Liver (tissue), 3 donors: ENCODE measurements around the gene VPS13C.
"Not testable (repeated sequence)": the region's sequence is repeated elsewhere in the genome, so short reads cannot be mapped to it uniquely, and the experiment has no call there.

ENCODE experiments used
- EGR1 ChIP-seq, 2 donors: IDR thresholded peaks; 2 replicates each; pipeline ENCODE4 v1.6.1; 2016 to 2018; ENCODE audit warnings: antibody characterized with exemption in 2 of 2, low read depth in 2 of 2
- TF ChIP-seq, protein P1 (sequence below): IDR thresholded peaks from 2 replicates; pipeline ENCODE4 v1.6.1; 2016; ENCODE audit warnings: antibody characterized with exemption
- TF ChIP-seq, protein P2 (sequence below): IDR thresholded peaks from 2 replicates; pipeline ENCODE4 v1.6.1; 2016; ENCODE audit warnings: antibody characterized with exemption
- TF ChIP-seq, protein P3 (sequence below): fragments of 150-350 bp; IDR thresholded peaks from 2 replicates; pipeline ENCODE4 v1.5.1; 2017; ENCODE audit warnings: improper control_type of control experiment, low read depth, low read length; ENCODE audit not compliant: missing input control
- donor health status: healthy.
- donor health status: healthy.

DNA sequence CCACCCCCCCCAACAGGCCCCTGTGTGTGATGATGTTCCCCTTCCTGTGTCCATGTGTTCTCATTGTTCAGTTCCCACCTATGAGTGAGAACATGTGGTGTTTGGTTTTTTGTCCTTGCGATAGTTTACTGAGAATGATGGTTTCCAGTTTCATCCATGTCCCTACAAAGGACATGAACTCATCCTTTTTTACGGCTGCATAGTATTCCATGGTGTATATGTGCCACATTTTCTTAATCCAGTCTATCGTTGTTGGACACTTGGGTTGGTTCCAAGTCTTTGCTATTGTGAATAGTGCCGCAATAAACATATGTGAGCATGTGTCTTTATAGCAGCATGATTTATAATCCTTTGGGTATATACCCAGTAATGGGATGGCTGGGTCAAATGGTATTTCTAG lies 12.0 kb downstream of the VPS13C start:
- TF ChIP-seq, protein P1, sequence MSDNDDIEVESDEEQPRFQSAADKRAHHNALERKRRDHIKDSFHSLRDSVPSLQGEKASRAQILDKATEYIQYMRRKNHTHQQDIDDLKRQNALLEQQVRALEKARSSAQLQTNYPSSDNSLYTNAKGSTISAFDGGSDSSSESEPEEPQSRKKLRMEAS, result not testable (repeated sequence)
- TF ChIP-seq, protein P2, sequence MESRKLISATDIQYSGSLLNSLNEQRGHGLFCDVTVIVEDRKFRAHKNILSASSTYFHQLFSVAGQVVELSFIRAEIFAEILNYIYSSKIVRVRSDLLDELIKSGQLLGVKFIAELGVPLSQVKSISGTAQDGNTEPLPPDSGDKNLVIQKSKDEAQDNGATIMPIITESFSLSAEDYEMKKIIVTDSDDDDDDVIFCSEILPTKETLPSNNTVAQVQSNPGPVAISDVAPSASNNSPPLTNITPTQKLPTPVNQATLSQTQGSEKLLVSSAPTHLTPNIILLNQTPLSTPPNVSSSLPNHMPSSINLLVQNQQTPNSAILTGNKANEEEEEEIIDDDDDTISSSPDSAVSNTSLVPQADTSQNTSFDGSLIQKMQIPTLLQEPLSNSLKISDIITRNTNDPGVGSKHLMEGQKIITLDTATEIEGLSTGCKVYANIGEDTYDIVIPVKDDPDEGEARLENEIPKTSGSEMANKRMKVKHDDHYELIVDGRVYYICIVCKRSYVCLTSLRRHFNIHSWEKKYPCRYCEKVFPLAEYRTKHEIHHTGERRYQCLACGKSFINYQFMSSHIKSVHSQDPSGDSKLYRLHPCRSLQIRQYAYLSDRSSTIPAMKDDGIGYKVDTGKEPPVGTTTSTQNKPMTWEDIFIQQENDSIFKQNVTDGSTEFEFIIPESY, result not testable (repeated sequence)
- TF ChIP-seq, protein P3, sequence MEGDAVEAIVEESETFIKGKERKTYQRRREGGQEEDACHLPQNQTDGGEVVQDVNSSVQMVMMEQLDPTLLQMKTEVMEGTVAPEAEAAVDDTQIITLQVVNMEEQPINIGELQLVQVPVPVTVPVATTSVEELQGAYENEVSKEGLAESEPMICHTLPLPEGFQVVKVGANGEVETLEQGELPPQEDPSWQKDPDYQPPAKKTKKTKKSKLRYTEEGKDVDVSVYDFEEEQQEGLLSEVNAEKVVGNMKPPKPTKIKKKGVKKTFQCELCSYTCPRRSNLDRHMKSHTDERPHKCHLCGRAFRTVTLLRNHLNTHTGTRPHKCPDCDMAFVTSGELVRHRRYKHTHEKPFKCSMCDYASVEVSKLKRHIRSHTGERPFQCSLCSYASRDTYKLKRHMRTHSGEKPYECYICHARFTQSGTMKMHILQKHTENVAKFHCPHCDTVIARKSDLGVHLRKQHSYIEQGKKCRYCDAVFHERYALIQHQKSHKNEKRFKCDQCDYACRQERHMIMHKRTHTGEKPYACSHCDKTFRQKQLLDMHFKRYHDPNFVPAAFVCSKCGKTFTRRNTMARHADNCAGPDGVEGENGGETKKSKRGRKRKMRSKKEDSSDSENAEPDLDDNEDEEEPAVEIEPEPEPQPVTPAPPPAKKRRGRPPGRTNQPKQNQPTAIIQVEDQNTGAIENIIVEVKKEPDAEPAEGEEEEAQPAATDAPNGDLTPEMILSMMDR, result not testable (repeated sequence)
- TF ChIP-seq EGR1 (IDR thresholded peaks at IDR 0.05; ENCODE audit: low read depth in 2 of 2), result not testable (repeated sequence)
